ENCODE measurements around the gene TMEM238.

- TF ChIP-seq POLR2AphosphoS5 (IDR thresholded peaks at IDR 0.05) (no peak), CTCF (IDR thresholded peaks at IDR 0.05) (no peak)
Observed at GRCh38 chr19:55423225-55424005, 39.3 kb upstream of the TMEM238 start.
